Measurements from ENCODE around the gene FGGY.

- no peak for TF ChIP-seq CTCF (IDR thresholded peaks at IDR 0.05)
- TF ChIP-seq POLR2A (IDR thresholded peaks at IDR 0.05; ENCODE audit: low read depth) = no peak
- TF ChIP-seq EP300 (IDR thresholded peaks at IDR 0.05) = no peak
- no peak for TF ChIP-seq POLR2AphosphoS5 (IDR thresholded peaks at IDR 0.05)
Measured at GRCh38 chr1:59593798-59594790, 297.2 kb downstream of the FGGY start.

All from esophagus muscularis mucosa (tissue), 4 donors.